Caco-2 (cell line): ENCODE results near the gene ANKLE1. TPM values are rescaled to one million over a fixed set of nuclear protein-coding genes. Genes with fewer than 3 reads are reported as not detected.
A peak's percentile ranks its signal among the peaks of the same experiment; 100 is the strongest.

Experiments used
- BruUV-seq: library from RNA; stranded (reverse); fragments of 400-500 nt; replicated peaks from 2 replicates; lab custom pipeline; 2021; lab: Mats Ljungman, UMichigan
- CTCF ChIA-PET: fragments of 300-600 bp; sonication (Branson Sonifier 250); formaldehyde crosslinking; loops from one replicate; lab custom pipeline; 2022; ENCODE audit warnings: antibody characterized with exemption; lab: Charles Lee
- POLR2A ChIA-PET: fragments of 300-600 bp; sonication (Branson Sonifier 250); formaldehyde crosslinking; loops from one replicate; lab custom pipeline; 2022; ENCODE audit warnings: antibody characterized with exemption; lab: Charles Lee
- DNase-seq, 2 experiments: peaks; one replicate each; pipeline versions ENCODE4 v3.0.0 to v3.0.0-alpha.2; 2020 to 2022
- H3K27me3 ChIP-seq: replicated peaks from 2 replicates; pipeline ENCODE4 v1.6.0; 2011; ENCODE audit warnings: low read length; ENCODE audit not compliant: control insufficient read depth, insufficient read depth
- H3K36me3 ChIP-seq: 2 replicates; pipeline ENCODE4 v1.5.1; 2011; ENCODE audit warnings: low read length; ENCODE audit not compliant: control insufficient read depth, insufficient read depth
- H3K4me1 ChIP-seq: fragments of 250-450 bp; sonication (Bioruptor Pico); 2 replicates; pipeline ENCODE4 v1.5.1; 2020; ENCODE audit warnings: mild to moderate bottlenecking
- H3K4me3 ChIP-seq: 2 replicates; pipeline ENCODE4 v1.5.1; 2011; ENCODE audit warnings: low read depth, mild to moderate bottlenecking, control low read depth, low read length
- H3K9me3 ChIP-seq: fragments of 250-450 bp; sonication (Bioruptor Pico); 2 replicates; pipeline ENCODE4 v1.5.1; 2020; ENCODE audit warnings: mild to moderate bottlenecking, moderate library complexity
- H3K27ac Mint-ChIP-seq: one replicate; pipeline ENCODE4 v1.8.0; 2022; ENCODE audit warnings: mixed read lengths; ENCODE audit not compliant: unreplicated experiment
- H3K27me3 Mint-ChIP-seq: one replicate; pipeline ENCODE4 v1.8.0; 2022; ENCODE audit warnings: mixed read lengths; ENCODE audit not compliant: insufficient read depth, unreplicated experiment
- H3K36me3 Mint-ChIP-seq: one replicate; pipeline ENCODE4 v1.8.0; 2022; ENCODE audit warnings: mild to moderate bottlenecking, mixed read lengths; ENCODE audit not compliant: insufficient read depth, unreplicated experiment
- H3K4me1 Mint-ChIP-seq: one replicate; pipeline ENCODE4 v1.8.0; 2022; ENCODE audit warnings: low read depth, mixed read lengths; ENCODE audit not compliant: unreplicated experiment
- H3K4me3 Mint-ChIP-seq: one replicate; pipeline ENCODE4 v1.8.0; 2022; ENCODE audit warnings: mild to moderate bottlenecking, moderate library complexity, mixed read lengths; ENCODE audit not compliant: unreplicated experiment
- H3K9me3 Mint-ChIP-seq: one replicate; pipeline ENCODE4 v1.8.0; 2022; ENCODE audit warnings: mixed read lengths; ENCODE audit not compliant: unreplicated experiment
- CTCF ChIP-seq, 2 experiments: fragments of 200-600 bp in 1 of 2; IDR thresholded peaks; 1 replicate in 1 of 2; 2 replicates in 1 of 2; pipeline versions ENCODE4 v1.5.1 to v1.8.0; 2011 to 2022; ENCODE audit warnings: antibody characterized with exemption in 1 of 2, control low read depth in 1 of 2, inconsistent platforms in 1 of 2, low read depth in 1 of 2, low read length in 1 of 2, mild to moderate bottlenecking in 1 of 2, moderate library complexity in 1 of 2; ENCODE audit not compliant: insufficient read depth in 1 of 2, severe bottlenecking in 1 of 2, unreplicated experiment in 1 of 2
- intact Hi-C: fragments of 100-400 bp; cut with micrococcal nuclease; formaldehyde crosslinking; loops from one replicate; pipeline ENCODE4 v1.10.0; 2022; ENCODE audit not compliant: unreplicated experiment
- total RNA-seq: library from RNA; stranded (reverse); gene quantifications from 2 replicates; pipeline ENCODE4 v1.2.3, GENCODE V29; 2022

Gene ANKLE1
- total RNA-seq, 1 experiment from 2014 or later = 14.3 TPM

DNA sequence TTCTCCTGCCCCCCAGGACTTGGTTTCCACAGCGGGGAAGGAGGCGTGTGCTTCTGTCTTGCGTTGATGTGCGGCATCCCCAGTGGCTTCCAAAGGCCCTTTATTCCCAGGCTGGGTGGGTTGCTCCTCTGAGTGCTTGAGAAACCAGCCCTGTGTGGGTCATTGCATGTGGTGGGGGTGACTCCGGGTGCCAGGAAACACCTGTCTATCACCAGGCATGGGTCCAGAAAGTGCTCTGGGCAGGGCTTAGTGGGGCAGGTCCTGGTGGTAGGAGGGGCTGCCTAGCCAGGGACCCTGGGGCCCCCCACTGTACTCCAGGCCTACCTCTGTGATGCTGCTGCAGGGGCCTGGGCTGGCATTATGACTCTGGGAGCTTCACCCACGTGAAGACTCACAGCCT is 37.3 kb downstream of the ANKLE1 start:
- Histone ChIP-seq H3K9me3 (no peaks in the 10 kb centered on the region), H3K4me1 (no peaks in the 10 kb centered on the region), H3K27me3 (no peaks in the 10 kb centered on the region), H3K36me3 (peaks cover 3% of the 10 kb centered on the region; the same call in 1 of the 2 replicates), H3K4me3 (no peak overlapping the region)
- CTCF ChIA-PET = no interaction called here
- POLR2A ChIA-PET = no interaction called here
- Mint-ChIP-seq H3K36me3 (peaks cover 62% of the 10 kb centered on the region), H3K4me3 (no peak overlapping the region), H3K27ac (no peak overlapping the region), H3K27me3 (no peaks in the 10 kb centered on the region), H3K4me1 (no peaks in the 10 kb centered on the region), H3K9me3 (no peaks in the 10 kb centered on the region)
- intact Hi-C loops = no loop called here
- BruUV-seq = no TSS peak
- no peak for DNase-seq
- no peak for TF ChIP-seq CTCF (IDR thresholded peaks at IDR 0.05; ENCODE audit: insufficient read depth in 1 of 2, low read depth in 1 of 2, low read length in 1 of 2, severe bottlenecking in 1 of 2, unreplicated experiment in 1 of 2)

GRCh38 chr19:17319473-17320238 is 38.0 kb downstream of the ANKLE1 start:
- no peak for DNase-seq
- BruUV-seq = TSS peak; percentile 81
- no peak overlapping the region for H3K4me3 Mint-ChIP-seq

DNA sequence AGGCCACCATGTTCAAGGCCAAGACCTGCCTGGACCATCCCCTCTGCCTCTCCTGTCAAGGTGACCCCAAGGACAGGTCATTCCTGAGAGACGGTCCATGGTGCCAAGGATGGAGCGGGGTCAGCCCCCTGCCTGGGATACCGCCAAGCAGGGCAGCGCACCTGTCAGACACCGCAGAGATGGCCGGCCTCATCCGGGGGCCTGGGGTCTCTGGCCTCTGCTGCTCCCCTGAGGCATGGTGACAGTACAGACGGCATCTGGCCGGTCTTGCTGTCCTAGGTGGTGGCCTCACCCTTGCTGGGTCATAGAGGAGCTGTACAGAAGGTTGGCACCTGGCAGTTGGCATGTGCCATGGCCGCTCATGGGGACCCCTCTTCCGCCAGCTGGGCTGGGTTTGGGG is 38.7 kb downstream of the ANKLE1 start:
- no peaks in the 10 kb centered on the region for H3K27me3 ChIP-seq
- no peaks in the 10 kb centered on the region for H3K4me1 ChIP-seq
- Mint-ChIP-seq H3K4me3 (no peak overlapping the region), H3K36me3 (peaks cover 52% of the 10 kb centered on the region), H3K4me1 (no peaks in the 10 kb centered on the region), H3K27me3 (no peaks in the 10 kb centered on the region), H3K9me3 (no peaks in the 10 kb centered on the region), H3K27ac (no peak overlapping the region)
- no peaks in the 10 kb centered on the region for H3K9me3 ChIP-seq
- TF ChIP-seq CTCF (IDR thresholded peaks at IDR 0.05; ENCODE audit: insufficient read depth in 1 of 2, low read depth in 1 of 2, low read length in 1 of 2, severe bottlenecking in 1 of 2, unreplicated experiment in 1 of 2) = no peak
- H3K4me3 ChIP-seq = no peak overlapping the region
- peaks cover 1% of the 10 kb centered on the region for H3K36me3 ChIP-seq
- no TSS peak for BruUV-seq
- CTCF ChIA-PET = no interaction called here
- intact Hi-C loops = no loop called here
- DNase-seq = no peak
- POLR2A ChIA-PET = interaction anchor here (1.6 kb wide), 1 partner anchor 11 kb away, joined by 4 read pairs; the partner anchor contains the start of gene DDA1

More at GRCh38 chr19:17319473-17320238, 38.0 kb downstream of the ANKLE1 start:
- Mint-ChIP-seq H3K9me3 (no peaks in the 10 kb centered on the region), H3K27me3 (no peaks in the 10 kb centered on the region), H3K4me1 (no peaks in the 10 kb centered on the region), H3K36me3 (peaks cover 56% of the 10 kb centered on the region), H3K27ac (no peak overlapping the region)
- ChIA-PET POLR2A (no interaction called here), CTCF (no interaction called here)
- intact Hi-C loops = no loop called here
- no peak for TF ChIP-seq CTCF (IDR thresholded peaks at IDR 0.05; ENCODE audit: insufficient read depth in 1 of 2, low read depth in 1 of 2, low read length in 1 of 2, severe bottlenecking in 1 of 2, unreplicated experiment in 1 of 2)
- Histone ChIP-seq H3K4me1 (no peaks in the 10 kb centered on the region), H3K27me3 (no peaks in the 10 kb centered on the region), H3K4me3 (no peak overlapping the region), H3K36me3 (peaks cover 2% of the 10 kb centered on the region; the same call in 1 of the 2 replicates), H3K9me3 (no peaks in the 10 kb centered on the region)
